ENCODE results near the gene ZNF579. TPM values are rescaled to one million over a fixed set of nuclear protein-coding genes. Genes with fewer than 3 reads are reported as not detected.

ZNF579 gene
- total RNA-seq, 1 donor from 2014 or later = 58.0 TPM

- peak; percentile 81 for DNase-seq (ENCODE audit: low read depth)
- peaks cover 27% of the 10 kb centered on the region for H3K36me3 Mint-ChIP-seq (ENCODE audit: low read depth, unreplicated experiment)
- Histone ChIP-seq H3K27ac (ENCODE audit: low read depth, low read length) (peak within 1 kb of the TSS; percentile 85), H2AFZ (ENCODE audit: low read depth, low read length) (peak within 1 kb of the TSS; percentile 58), H3K4me2 (ENCODE audit: low read length) (peak within 1 kb of the TSS; percentile 99), H4K20me1 (ENCODE audit: insufficient read depth, low read length) (peaks cover 43% of the 10 kb centered on the region), H3K9ac (ENCODE audit: low read length) (peak within 1 kb of the TSS; percentile 93), H3K79me2 (ENCODE audit: insufficient read depth, low read length) (peaks cover 54% of the 10 kb centered on the region), H3K27me3 (ENCODE audit: insufficient read depth, low read length) (no peaks in the 10 kb centered on the region), H3K9me3 (ENCODE audit: insufficient read depth, low read depth, low read length) (no peaks in the 10 kb centered on the region), H3K36me3 (ENCODE audit: insufficient read depth, low read length) (peaks cover 6% of the 10 kb centered on the region), H3K4me1 (ENCODE audit: insufficient read depth, low read length) (peaks cover 14% of the 10 kb centered on the region), H3K4me3 (ENCODE audit: insufficient read depth, low read depth, low read length) (peak within 1 kb of the TSS; percentile 93)
- H3K27ac Mint-ChIP-seq (ENCODE audit: unreplicated experiment) = peak within 1 kb of the TSS; percentile 99
- FAIRE-seq = no peak
- H3K4me1 Mint-ChIP-seq (ENCODE audit: low read depth, unreplicated experiment) = peaks cover 15% of the 10 kb centered on the region
- TF ChIP-seq EZH2 (IDR thresholded peaks at IDR 0.05; ENCODE audit: insufficient read depth, low read length) (no peak), CTCF (IDR thresholded peaks at IDR 0.05; ENCODE audit: insufficient read depth, low read depth, low read length) (peak; percentile 76)
- H3K27me3 Mint-ChIP-seq (ENCODE audit: low read depth, unreplicated experiment) = no peaks in the 10 kb centered on the region
- peak within 1 kb of the TSS; percentile 98 for H3K4me3 Mint-ChIP-seq (ENCODE audit: unreplicated experiment)
- peaks cover 4% of the 10 kb centered on the region for H3K9me3 Mint-ChIP-seq (ENCODE audit: unreplicated experiment)
Observed at GRCh38 chr19:55605637-55606470, 25.2 kb upstream of the ZNF579 start, which contains the start of gene ZNF865. Gene ZNF865 (plus strand): TSS chr19:55605647. CDS start chr19:55613619, 7,972 bp downstream.

- peaks cover 49% of the 10 kb centered on the region for H3K79me2 ChIP-seq (ENCODE audit: insufficient read depth, low read length)
- Mint-ChIP-seq H3K27me3 (ENCODE audit: low read depth, unreplicated experiment) (no peaks in the 10 kb centered on the region), H3K4me1 (ENCODE audit: low read depth, unreplicated experiment) (peaks cover 15% of the 10 kb centered on the region)
Observed at GRCh38 chr19:55605207-55605636, 24.6 kb upstream of the ZNF579 start.

More at GRCh38 chr19:55605207-55605636, 24.6 kb upstream of the ZNF579 start:
- peaks cover 36% of the 10 kb centered on the region for H4K20me1 ChIP-seq (ENCODE audit: insufficient read depth, low read length)
- H3K27ac ChIP-seq (ENCODE audit: low read depth, low read length) = peak overlapping the region; percentile 73
- H3K27me3 ChIP-seq (ENCODE audit: insufficient read depth, low read length) = no peaks in the 10 kb centered on the region
- H2AFZ ChIP-seq (ENCODE audit: low read depth, low read length) = no peak overlapping the region
- H3K4me2 ChIP-seq (ENCODE audit: low read length) = peak overlapping the region; percentile 99
- DNase-seq (ENCODE audit: low read depth) (peak; percentile 86), FAIRE-seq (no peak)
- H3K9me3 Mint-ChIP-seq (ENCODE audit: unreplicated experiment) = peaks cover 2% of the 10 kb centered on the region
- peak overlapping the region; percentile 93 for H3K4me3 ChIP-seq (ENCODE audit: insufficient read depth, low read depth, low read length)
- peaks cover 14% of the 10 kb centered on the region for H3K4me1 ChIP-seq (ENCODE audit: insufficient read depth, low read length)
- no peak for TF ChIP-seq EZH2 (IDR thresholded peaks at IDR 0.05; ENCODE audit: insufficient read depth, low read length)
- no peak for TF ChIP-seq CTCF (IDR thresholded peaks at IDR 0.05; ENCODE audit: insufficient read depth, low read depth, low read length)
- H3K27ac Mint-ChIP-seq (ENCODE audit: unreplicated experiment) = peak overlapping the region; percentile 96
- peak overlapping the region; percentile 93 for H3K9ac ChIP-seq (ENCODE audit: low read length)
- H3K36me3 ChIP-seq (ENCODE audit: insufficient read depth, low read length) = peaks cover 6% of the 10 kb centered on the region
- H3K9me3 ChIP-seq (ENCODE audit: insufficient read depth, low read depth, low read length) = no peaks in the 10 kb centered on the region
- peaks cover 21% of the 10 kb centered on the region for H3K36me3 Mint-ChIP-seq (ENCODE audit: low read depth, unreplicated experiment)
- peak overlapping the region; percentile 86 for H3K4me3 Mint-ChIP-seq (ENCODE audit: unreplicated experiment)

Measured in astrocyte (in vitro differentiated cells and primary cell).